Vagina (tissue), 2 donors: ENCODE results near the gene MED28. TPM values are rescaled to one million over a fixed set of nuclear protein-coding genes. Genes with fewer than 3 reads are reported as not detected.
"Not testable (repeated sequence)": the region's sequence is repeated elsewhere in the genome, so short reads cannot be mapped to it uniquely, and the experiment has no call there.

Experiments
- DNase-seq, 2 donors: peaks; one replicate each; pipeline ENCODE4 v3.0.0-alpha.2; 2017; ENCODE audit errors: extremely low spot score in 2 of 2
- H3K27ac ChIP-seq: fragments of 200-600 bp; sonication (generic); one replicate; pipeline ENCODE4 v1.5.1; 2019
- H3K27me3 ChIP-seq: fragments of 200-600 bp; sonication (generic); one replicate; pipeline ENCODE4 v1.5.1; 2019
- H3K36me3 ChIP-seq, 2 donors: fragments of 200-600 bp; sonication (generic); one replicate each; pipeline ENCODE4 v1.5.1; 2017 to 2019
- H3K4me1 ChIP-seq: fragments of 200-600 bp; sonication (generic); one replicate; pipeline ENCODE4 v1.5.1; 2019
- H3K4me3 ChIP-seq, 2 donors: fragments of 200-600 bp; sonication (generic); 1 replicate in 1 of 2; 2 replicates in 1 of 2; pipeline ENCODE4 v1.5.1; 2016 to 2019
- H3K9me3 ChIP-seq: fragments of 200-600 bp; sonication (generic); one replicate; pipeline ENCODE4 v1.5.1; 2019
- POLR2A ChIP-seq, 2 donors: fragments of 450-650 bp; IDR thresholded peaks; one replicate each; pipeline ENCODE4 v1.6.1; 2017; ENCODE audit warnings: antibody characterized with exemption in 2 of 2, mild to moderate bottlenecking in 2 of 2, moderate library complexity in 2 of 2
- POLR2AphosphoS5 ChIP-seq, 2 donors: sonication (generic); formaldehyde crosslinking; IDR thresholded peaks; one replicate each; pipeline ENCODE4 v1.9.0; 2017; ENCODE audit warnings: antibody characterized with exemption in 2 of 2, mild to moderate bottlenecking in 2 of 2, low read depth in 1 of 2; ENCODE audit not compliant: insufficient read depth in 1 of 2
- intact Hi-C: fragments of 100-400 bp; cut with DNase I; formaldehyde crosslinking; loops from one replicate; pipeline ENCODE4 v1.15.1; 2023
- total RNA-seq: library from RNA; depleted of rRNA; stranded (reverse); fragments of >200 nt; gene quantifications from one replicate; pipeline ENCODE4 v1.2.3, GENCODE V29; 2016
- TF ChIP-seq, protein P1 (sequence below), 3 experiments: fragments of 450-650 bp in 2 of 3; fragments of 200-600 bp in 1 of 3; sonication (generic) in 1 of 3; IDR thresholded peaks; one replicate each; pipeline ENCODE4 v1.5.1; 2017 to 2019; ENCODE audit warnings: antibody characterized with exemption in 3 of 3, mild to moderate bottlenecking in 2 of 3, moderate library complexity in 2 of 3

The MED28 gene, protein sequence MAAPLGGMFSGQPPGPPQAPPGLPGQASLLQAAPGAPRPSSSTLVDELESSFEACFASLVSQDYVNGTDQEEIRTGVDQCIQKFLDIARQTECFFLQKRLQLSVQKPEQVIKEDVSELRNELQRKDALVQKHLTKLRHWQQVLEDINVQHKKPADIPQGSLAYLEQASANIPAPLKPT
- 14.0 TPM for total RNA-seq

DNA sequence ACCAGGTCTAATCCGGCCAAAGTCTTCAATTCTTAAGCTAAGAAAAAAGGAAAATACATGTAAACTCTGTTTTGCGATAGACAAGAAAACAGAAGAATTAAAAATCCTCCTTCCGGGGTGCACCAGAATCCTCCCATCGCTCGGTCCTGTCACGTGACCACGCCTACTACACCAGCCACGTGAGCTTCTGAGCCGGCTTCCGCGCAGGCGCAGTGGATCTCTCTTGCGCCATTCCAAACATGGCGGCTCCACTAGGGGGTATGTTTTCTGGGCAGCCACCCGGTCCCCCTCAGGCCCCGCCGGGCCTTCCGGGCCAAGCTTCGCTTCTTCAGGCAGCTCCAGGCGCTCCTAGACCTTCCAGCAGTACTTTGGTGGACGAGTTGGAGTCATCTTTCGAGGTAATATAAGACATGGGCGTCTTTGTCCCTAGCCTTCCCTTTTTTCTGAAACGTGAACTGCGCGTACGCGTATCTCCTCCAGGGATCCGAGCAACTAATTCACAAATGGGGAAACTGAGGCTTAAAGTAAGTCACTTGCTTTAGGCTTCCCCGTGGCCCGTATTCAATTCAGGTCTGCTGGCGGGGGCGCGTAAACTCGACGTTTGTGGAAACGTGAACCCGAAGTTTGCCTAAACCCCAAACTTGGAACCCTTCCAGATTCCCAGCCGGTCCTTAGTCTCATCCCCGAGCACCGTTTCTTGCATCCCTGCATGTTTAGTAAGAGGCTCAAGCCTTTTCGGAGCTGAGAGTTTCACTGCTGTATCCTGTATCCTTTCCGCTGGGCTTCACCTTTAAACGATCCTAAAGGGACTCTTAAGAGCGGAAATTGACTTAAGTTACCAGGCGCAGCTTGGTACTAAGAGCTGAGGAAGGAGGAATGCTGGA, at the start of gene MED28:
Gene MED28 (plus strand): TSS at position 226 of the 884 bp plus-strand sequence. CDS start 14 bp downstream, at position 240.
- intact Hi-C loops: no loop called here

DNA sequence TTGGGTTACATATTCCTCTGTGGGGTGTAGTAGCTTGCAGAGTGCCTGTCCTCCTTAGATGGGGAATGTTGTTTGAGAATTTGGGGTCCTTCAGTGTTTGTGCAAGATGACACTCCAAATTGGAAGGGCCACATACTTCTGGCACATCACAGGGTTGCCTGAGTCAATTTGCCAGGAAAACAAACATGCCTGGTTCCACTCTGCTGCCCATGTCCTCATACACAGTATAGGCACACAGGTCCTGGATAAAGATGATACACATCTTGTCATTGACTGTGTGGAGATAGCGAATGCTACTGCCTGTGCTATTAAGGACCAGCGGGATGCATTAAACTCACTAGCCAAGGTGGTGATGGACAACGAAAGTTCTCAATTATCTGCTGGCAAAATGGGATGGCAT, 48.6 kb upstream of the MED28 start:
- TF ChIP-seq POLR2AphosphoS5 (IDR thresholded peaks at IDR 0.05; ENCODE audit: insufficient read depth in 1 of 2, low read depth in 1 of 2): no peak
- no peak for TF ChIP-seq POLR2A (IDR thresholded peaks at IDR 0.05)
- TF ChIP-seq, protein P1, sequence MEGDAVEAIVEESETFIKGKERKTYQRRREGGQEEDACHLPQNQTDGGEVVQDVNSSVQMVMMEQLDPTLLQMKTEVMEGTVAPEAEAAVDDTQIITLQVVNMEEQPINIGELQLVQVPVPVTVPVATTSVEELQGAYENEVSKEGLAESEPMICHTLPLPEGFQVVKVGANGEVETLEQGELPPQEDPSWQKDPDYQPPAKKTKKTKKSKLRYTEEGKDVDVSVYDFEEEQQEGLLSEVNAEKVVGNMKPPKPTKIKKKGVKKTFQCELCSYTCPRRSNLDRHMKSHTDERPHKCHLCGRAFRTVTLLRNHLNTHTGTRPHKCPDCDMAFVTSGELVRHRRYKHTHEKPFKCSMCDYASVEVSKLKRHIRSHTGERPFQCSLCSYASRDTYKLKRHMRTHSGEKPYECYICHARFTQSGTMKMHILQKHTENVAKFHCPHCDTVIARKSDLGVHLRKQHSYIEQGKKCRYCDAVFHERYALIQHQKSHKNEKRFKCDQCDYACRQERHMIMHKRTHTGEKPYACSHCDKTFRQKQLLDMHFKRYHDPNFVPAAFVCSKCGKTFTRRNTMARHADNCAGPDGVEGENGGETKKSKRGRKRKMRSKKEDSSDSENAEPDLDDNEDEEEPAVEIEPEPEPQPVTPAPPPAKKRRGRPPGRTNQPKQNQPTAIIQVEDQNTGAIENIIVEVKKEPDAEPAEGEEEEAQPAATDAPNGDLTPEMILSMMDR (IDR thresholded peaks at IDR 0.05): no peak
- H3K4me3 ChIP-seq: no peak overlapping the region
- H3K4me1 ChIP-seq: no peaks in the 10 kb centered on the region
- no peaks in the 10 kb centered on the region for H3K36me3 ChIP-seq
- DNase-seq: no peak
- intact Hi-C loops: loop anchor here (10.0 kb wide), 1 partner anchor 59 kb away; no protein-coding TSS in a partner anchor
- no peaks in the 10 kb centered on the region for H3K9me3 ChIP-seq
- no peaks in the 10 kb centered on the region for H3K27me3 ChIP-seq
- H3K27ac ChIP-seq: no peak overlapping the region

More for the DNA sequence above, at the start of gene MED28:
- peak within 1 kb of the TSS; percentile 93 for H3K27ac ChIP-seq
- peak; percentile 96 to 98 for DNase-seq
- no peaks in the 10 kb centered on the region for H3K27me3 ChIP-seq
- H3K36me3 ChIP-seq: peaks cover 0 to 4% of the 10 kb centered on the region in 2 donors
- H3K4me3 ChIP-seq: peak within 1 kb of the TSS; percentile 66 to 89
- H3K4me1 ChIP-seq: peaks cover 50% of the 10 kb centered on the region
- TF ChIP-seq, protein P1 (IDR thresholded peaks at IDR 0.05): no peak
- peak in 1 of 2 donors; percentile 82 for TF ChIP-seq POLR2A (IDR thresholded peaks at IDR 0.05)
- TF ChIP-seq POLR2AphosphoS5 (IDR thresholded peaks at IDR 0.05; ENCODE audit: insufficient read depth in 1 of 2, low read depth in 1 of 2): peak; percentile 99
- no peaks in the 10 kb centered on the region for H3K9me3 ChIP-seq

DNA sequence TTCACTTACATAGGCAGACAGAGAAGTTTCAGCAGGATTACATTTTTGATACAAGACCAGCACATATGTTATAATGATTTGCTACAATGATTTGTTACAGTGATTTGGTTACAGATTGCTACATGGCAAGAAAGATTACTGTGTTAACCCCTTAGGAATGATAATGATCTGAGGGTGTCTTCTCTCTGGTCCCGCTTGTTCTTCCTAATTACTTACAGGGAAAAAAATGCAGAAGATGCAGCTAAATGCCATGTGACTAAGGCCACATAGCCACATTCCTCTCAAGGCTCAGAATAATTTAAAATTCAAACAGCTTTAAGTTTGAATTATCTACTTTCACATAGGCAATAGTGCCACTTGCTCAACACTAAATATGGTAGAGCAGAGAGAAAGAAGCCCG, 47.2 kb upstream of the MED28 start:
- no peak overlapping the region for H3K27ac ChIP-seq
- no peaks in the 10 kb centered on the region for H3K4me1 ChIP-seq
- DNase-seq: no peak
- no peaks in the 10 kb centered on the region for H3K27me3 ChIP-seq
- TF ChIP-seq, protein P1 (IDR thresholded peaks at IDR 0.05): no peak
- TF ChIP-seq POLR2A (IDR thresholded peaks at IDR 0.05) (no peak), POLR2AphosphoS5 (IDR thresholded peaks at IDR 0.05; ENCODE audit: insufficient read depth in 1 of 2, low read depth in 1 of 2) (no peak)
- H3K4me3 ChIP-seq: no peak overlapping the region
- intact Hi-C loops: loop anchor here (10.0 kb wide), 1 partner anchor 58 kb away; no protein-coding TSS in a partner anchor
- no peaks in the 10 kb centered on the region for H3K36me3 ChIP-seq
- no peaks in the 10 kb centered on the region for H3K9me3 ChIP-seq

DNA sequence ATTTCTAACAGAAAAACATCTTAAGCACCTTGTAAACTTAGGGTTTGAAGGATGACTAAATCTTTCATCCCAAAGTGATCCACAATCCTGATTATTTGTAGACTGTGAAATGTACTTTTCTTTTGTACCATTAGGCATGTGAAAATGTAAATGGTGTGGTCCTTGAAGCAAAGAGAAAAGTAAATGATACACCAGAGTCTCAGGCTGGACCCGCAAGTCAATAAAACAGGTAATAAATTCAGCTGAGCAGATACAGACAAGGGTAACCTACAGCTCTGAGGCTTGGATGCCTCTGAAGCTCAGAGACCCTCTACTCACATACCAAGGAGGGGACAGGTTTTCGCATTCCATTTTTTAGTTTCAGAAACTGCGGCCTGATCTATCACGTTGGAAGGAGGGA, 40.2 kb upstream of the MED28 start:
- H3K4me3 ChIP-seq: no peak overlapping the region
- no peaks in the 10 kb centered on the region for H3K27me3 ChIP-seq
- TF ChIP-seq POLR2AphosphoS5 (IDR thresholded peaks at IDR 0.05; ENCODE audit: insufficient read depth in 1 of 2, low read depth in 1 of 2): no peak
- TF ChIP-seq, protein P1 (IDR thresholded peaks at IDR 0.05): no peak
- TF ChIP-seq POLR2A (IDR thresholded peaks at IDR 0.05): no peak
- peaks cover 19% of the 10 kb centered on the region for H3K4me1 ChIP-seq
- no peaks in the 10 kb centered on the region for H3K9me3 ChIP-seq
- intact Hi-C loops: no loop called here
- H3K36me3 ChIP-seq: no peaks in the 10 kb centered on the region
- H3K27ac ChIP-seq: no peak overlapping the region
- DNase-seq: no peak

DNA sequence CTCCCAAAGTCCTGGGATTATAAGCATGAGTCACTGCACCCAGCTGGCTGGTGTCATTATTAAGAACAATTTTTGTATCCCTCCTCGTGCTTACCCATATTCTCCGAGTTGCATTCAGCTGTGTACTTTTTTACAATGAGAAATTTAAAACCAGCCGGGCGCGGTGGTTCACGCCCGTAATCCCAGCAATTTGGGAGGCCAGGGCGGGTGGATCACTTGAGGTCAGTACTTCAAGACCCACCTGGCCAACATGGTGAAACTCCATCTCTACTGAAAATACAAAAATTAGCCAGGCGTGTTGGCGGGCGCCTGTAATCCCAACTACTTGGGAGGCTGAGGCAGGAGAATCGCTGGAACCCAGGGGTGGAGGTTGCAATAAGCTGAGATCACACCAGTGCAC, 39.3 kb upstream of the MED28 start:
- H3K36me3 ChIP-seq, H3K27me3 ChIP-seq, H3K4me3 ChIP-seq, H3K9me3 ChIP-seq, H3K27ac ChIP-seq, DNase-seq, intact Hi-C loops: not testable (repeated sequence)
- H3K4me1 ChIP-seq: peaks cover 19% of the 10 kb centered on the region
